GM19240 (cell line): Measurements from ENCODE around the gene LRRC42.
"Not testable (repeated sequence)": the region's sequence is repeated elsewhere in the genome, so short reads cannot be mapped to it uniquely, and the experiment has no call there.

ENCODE experiments used
- DNase-seq: peaks from one replicate; pipeline ENCODE4 v3.0.0; 2011; ENCODE audit warnings: low spot score; ENCODE audit not compliant: insufficient read length

LRRC42 gene

GRCh38 chr1:54003750-54004480 lies 57.8 kb downstream of the LRRC42 start:
- not testable (repeated sequence) for DNase-seq

- no peak for DNase-seq
Measured at GRCh38 chr1:54004481-54005049, 58.4 kb downstream of the LRRC42 start.

GRCh38 chr1:54006508-54006907 lies 60.4 kb downstream of the LRRC42 start:
- no peak for DNase-seq

GRCh38 chr1:54007613-54008012 lies 61.5 kb downstream of the LRRC42 start:
- no peak for DNase-seq

GRCh38 chr1:54008876-54009275 lies 62.7 kb downstream of the LRRC42 start:
- DNase-seq: no peak

GRCh38 chr1:54009406-54009805 lies 63.3 kb downstream of the LRRC42 start:
- DNase-seq: no peak

GRCh38 chr1:54010415-54011117 lies 64.4 kb downstream of the LRRC42 start:
- DNase-seq: no peak

- no peak for DNase-seq
Measured at GRCh38 chr1:54011316-54012007, 65.3 kb downstream of the LRRC42 start.

- no peak for DNase-seq
Measured at GRCh38 chr1:54012008-54012325, 65.8 kb downstream of the LRRC42 start.

GRCh38 chr1:54012863-54013262 lies 66.7 kb downstream of the LRRC42 start:
- no peak for DNase-seq

- no peak for DNase-seq
Measured at GRCh38 chr1:54013393-54014008, 67.4 kb downstream of the LRRC42 start.

GRCh38 chr1:54014009-54014629 lies 68.0 kb downstream of the LRRC42 start:
- DNase-seq: no peak

GRCh38 chr1:54016343-54017282 lies 70.5 kb downstream of the LRRC42 start:
- DNase-seq: no peak
